MCF 10A (cell line): Measurements from ENCODE around the gene UBE2V1. TPM values are rescaled to one million over a fixed set of nuclear protein-coding genes. Genes with fewer than 3 reads are reported as not detected.

Source experiments
- BruUV-seq: library from RNA; stranded (reverse); fragments of 400-500 nt; replicated peaks from 2 replicates; lab custom pipeline; 2021; lab: Mats Ljungman, UMichigan
- CTCF ChIA-PET: fragments of 300-600 bp; sonication (Branson Sonifier 250); formaldehyde crosslinking; extraction: SDS; loops from one replicate; lab custom pipeline; 2021; ENCODE audit warnings: antibody characterized with exemption, inconsistent platforms; lab: Yijun Ruan, JAX
- POLR2A ChIA-PET: fragments of 300-600, 350-650 bp; sonication (Branson Sonifier 250); formaldehyde crosslinking; extraction: SDS; loops from one replicate; lab custom pipeline; 2020; ENCODE audit warnings: antibody characterized with exemption, inconsistent platforms; lab: Yijun Ruan, JAX
- DNase-seq: peaks from one replicate; pipeline ENCODE4 v3.0.0-alpha.2; 2018; ENCODE audit not compliant: unreplicated experiment
- H3K27ac Mint-ChIP-seq: one replicate; pipeline ENCODE4 v1.8.0; 2022; ENCODE audit warnings: mild to moderate bottlenecking, low read depth, mixed read lengths; ENCODE audit not compliant: unreplicated experiment
- H3K27me3 Mint-ChIP-seq: one replicate; pipeline ENCODE4 v1.8.0; 2022; ENCODE audit warnings: mixed read lengths; ENCODE audit not compliant: insufficient read depth, unreplicated experiment
- H3K36me3 Mint-ChIP-seq: one replicate; pipeline ENCODE4 v1.8.0; 2022; ENCODE audit warnings: mild to moderate bottlenecking, moderate library complexity, mixed read lengths; ENCODE audit not compliant: insufficient read depth, unreplicated experiment
- H3K4me1 Mint-ChIP-seq: one replicate; pipeline ENCODE4 v1.8.0; 2022; ENCODE audit warnings: mixed read lengths; ENCODE audit not compliant: insufficient read depth, unreplicated experiment
- H3K4me3 Mint-ChIP-seq: one replicate; pipeline ENCODE4 v1.8.0; 2022; ENCODE audit warnings: mild to moderate bottlenecking, moderate library complexity, mixed read lengths; ENCODE audit not compliant: unreplicated experiment
- H3K9me3 Mint-ChIP-seq: one replicate; pipeline ENCODE4 v1.8.0; 2022; ENCODE audit warnings: mixed read lengths; ENCODE audit not compliant: unreplicated experiment
- intact Hi-C: fragments of 100-400 bp; cut with micrococcal nuclease; formaldehyde crosslinking; loops from 2 replicates; pipeline ENCODE4 v1.14.1; 2022
- total RNA-seq: library from RNA; stranded (reverse); gene quantifications from 2 replicates; pipeline ENCODE4 v1.2.3, GENCODE V29; 2022
- TF ChIP-seq, protein P1 (sequence below): fragments of 200-600 bp; IDR thresholded peaks from one replicate; pipeline ENCODE4 v1.8.0; 2022; ENCODE audit warnings: antibody characterized with exemption, mild to moderate bottlenecking; ENCODE audit not compliant: unreplicated experiment

Gene UBE2V1
- total RNA-seq, 1 experiment from 2014 or later, result 99.5 TPM

DNA sequence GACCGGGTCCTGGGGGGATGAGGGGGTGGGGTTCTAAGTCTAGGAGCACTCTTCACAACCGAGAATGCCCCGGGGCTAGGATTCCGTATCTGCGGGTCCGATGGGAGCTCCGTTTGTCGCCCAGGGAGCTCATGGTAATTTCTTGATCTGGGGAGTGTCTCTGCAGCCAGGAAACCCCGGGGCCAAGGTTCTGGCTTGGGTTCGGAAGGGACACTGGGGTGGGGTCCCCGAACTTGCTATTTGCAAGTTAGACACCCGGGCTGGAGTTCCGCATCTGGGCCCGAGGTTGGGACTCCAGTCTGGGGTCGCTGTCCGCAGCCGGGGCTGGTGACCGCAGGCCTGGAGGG is 40.2 kb upstream of the UBE2V1 start:
- DNase-seq, result peak; percentile 24
- H3K4me1 Mint-ChIP-seq, result peaks cover 49% of the 10 kb centered on the region
- H3K27ac Mint-ChIP-seq, result peak overlapping the region; percentile 94
- BruUV-seq, result TSS peak; percentile 34
- peak overlapping the region; percentile 87 for H3K4me3 Mint-ChIP-seq
- no peaks in the 10 kb centered on the region for H3K9me3 Mint-ChIP-seq
- POLR2A ChIA-PET, result interaction anchor here (0.5 to 19.2 kb wide), 35 partner anchors 9 to 1533 kb away, joined by 3 to 386 read pairs (median 5); partner anchors contain the start of genes PTPN1 and UBE2V1
- intact Hi-C loops, result loop anchor here (1.0 kb wide), 1 partner anchor 13 kb away; no protein-coding TSS in a partner anchor
- TF ChIP-seq, protein P1, sequence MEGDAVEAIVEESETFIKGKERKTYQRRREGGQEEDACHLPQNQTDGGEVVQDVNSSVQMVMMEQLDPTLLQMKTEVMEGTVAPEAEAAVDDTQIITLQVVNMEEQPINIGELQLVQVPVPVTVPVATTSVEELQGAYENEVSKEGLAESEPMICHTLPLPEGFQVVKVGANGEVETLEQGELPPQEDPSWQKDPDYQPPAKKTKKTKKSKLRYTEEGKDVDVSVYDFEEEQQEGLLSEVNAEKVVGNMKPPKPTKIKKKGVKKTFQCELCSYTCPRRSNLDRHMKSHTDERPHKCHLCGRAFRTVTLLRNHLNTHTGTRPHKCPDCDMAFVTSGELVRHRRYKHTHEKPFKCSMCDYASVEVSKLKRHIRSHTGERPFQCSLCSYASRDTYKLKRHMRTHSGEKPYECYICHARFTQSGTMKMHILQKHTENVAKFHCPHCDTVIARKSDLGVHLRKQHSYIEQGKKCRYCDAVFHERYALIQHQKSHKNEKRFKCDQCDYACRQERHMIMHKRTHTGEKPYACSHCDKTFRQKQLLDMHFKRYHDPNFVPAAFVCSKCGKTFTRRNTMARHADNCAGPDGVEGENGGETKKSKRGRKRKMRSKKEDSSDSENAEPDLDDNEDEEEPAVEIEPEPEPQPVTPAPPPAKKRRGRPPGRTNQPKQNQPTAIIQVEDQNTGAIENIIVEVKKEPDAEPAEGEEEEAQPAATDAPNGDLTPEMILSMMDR, result no peak
- peaks cover 13% of the 10 kb centered on the region for H3K36me3 Mint-ChIP-seq
- CTCF ChIA-PET, result interaction anchor here (0.5 to 8.5 kb wide), 29 partner anchors 8 to 1299 kb away, joined by 3 to 408 read pairs (median 5); partner anchors contain the start of gene UBE2V1
- H3K27me3 Mint-ChIP-seq, result no peaks in the 10 kb centered on the region

DNA sequence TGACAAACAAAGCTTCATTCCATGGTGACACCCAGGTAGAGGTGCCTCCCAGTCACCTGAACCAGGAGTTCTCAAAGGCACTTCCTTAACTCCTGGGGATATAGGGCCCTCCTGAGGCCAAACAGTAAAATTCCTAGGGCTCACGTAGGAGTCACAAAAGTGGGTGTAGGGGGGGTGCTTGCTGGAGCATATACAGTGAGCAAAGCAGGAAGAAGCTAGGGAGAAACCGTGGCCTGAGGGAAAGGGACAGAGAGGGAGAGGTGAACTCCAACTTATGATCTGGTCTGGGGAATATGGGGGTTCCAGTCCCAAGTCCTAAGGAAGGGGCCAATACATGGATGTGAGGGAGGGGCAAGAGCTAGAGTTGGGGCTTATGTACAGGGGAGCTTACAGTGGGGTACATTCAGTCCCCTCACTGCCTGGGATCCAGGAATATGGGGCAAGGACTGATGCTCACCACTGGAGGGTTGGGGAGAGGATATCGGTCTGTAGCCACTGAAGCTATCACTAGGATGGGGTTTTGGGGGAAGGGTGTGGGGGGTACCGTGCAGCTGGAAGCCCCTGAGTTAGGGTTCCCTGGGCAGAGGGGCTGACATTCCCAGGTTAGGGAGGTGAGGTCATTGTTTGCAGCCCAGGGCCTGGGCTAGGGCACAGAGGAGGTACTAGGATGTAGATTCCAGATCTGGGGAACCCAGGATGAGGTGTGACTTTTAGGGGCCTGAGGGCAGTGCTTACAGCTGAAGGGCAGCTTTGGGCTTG is 39.6 kb upstream of the UBE2V1 start:
- H3K4me3 Mint-ChIP-seq, result peak overlapping the region; percentile 87
- no peaks in the 10 kb centered on the region for H3K9me3 Mint-ChIP-seq
- H3K27me3 Mint-ChIP-seq, result no peaks in the 10 kb centered on the region
- peak; percentile 76 for DNase-seq
- ChIA-PET CTCF (interaction anchor here (0.6 to 8.5 kb wide), 32 partner anchors 9 to 1299 kb away, joined by 3 to 408 read pairs (median 5); partner anchors contain the start of gene UBE2V1), POLR2A (interaction anchor here (0.5 to 19.2 kb wide), 36 partner anchors 9 to 777 kb away, joined by 3 to 386 read pairs (median 4); partner anchors contain the start of genes PTPN1 and UBE2V1)
- BruUV-seq, result no TSS peak
- peak overlapping the region; percentile 94 for H3K27ac Mint-ChIP-seq
- intact Hi-C loops, result loop anchor here (1.0 kb wide), 2 partner anchors 14 to 31 kb away; no protein-coding TSS in a partner anchor
- TF ChIP-seq, protein P1, result peak; percentile 40
- peaks cover 52% of the 10 kb centered on the region for H3K4me1 Mint-ChIP-seq
- H3K36me3 Mint-ChIP-seq, result peaks cover 13% of the 10 kb centered on the region

DNA sequence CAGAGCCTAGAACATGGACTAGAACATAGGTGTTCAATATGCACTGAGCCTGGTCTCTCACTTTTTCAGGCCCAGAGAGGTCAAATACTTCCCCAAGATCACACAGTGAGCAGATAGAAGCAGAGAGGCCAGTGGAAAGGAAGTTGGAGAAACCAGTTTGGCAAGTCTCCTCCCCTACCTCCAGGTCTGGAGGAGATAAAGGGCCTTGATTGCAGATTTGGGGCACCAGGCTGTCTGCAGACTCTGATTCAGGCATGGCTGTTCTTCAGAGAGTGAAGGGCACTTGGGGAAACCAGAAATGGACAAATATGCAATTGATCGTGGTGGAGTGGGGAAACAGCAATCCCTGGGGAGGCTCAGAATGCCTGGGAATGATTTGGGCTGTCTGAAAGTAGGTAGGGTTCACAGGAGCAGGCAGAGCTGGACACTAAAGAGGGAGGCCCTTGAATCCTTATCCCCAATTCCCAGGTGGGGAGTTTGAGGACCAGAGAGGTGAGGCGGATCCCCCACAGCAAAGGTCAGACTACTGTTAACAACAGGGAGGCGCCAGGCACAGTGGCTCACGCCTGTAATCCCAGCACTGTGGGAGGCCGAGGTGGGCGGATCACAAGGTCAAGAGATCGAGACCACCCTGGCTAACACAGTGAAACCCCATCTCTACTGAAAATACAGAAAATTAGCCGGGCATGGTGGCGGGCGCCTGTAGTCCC is 38.2 kb upstream of the UBE2V1 start:
- BruUV-seq, result no TSS peak

More for the DNA sequence above, 38.2 kb upstream of the UBE2V1 start:
- Mint-ChIP-seq H3K4me3 (peak overlapping the region; percentile 87), H3K27me3 (no peaks in the 10 kb centered on the region), H3K27ac (peak overlapping the region; percentile 94), H3K36me3 (peaks cover 13% of the 10 kb centered on the region), H3K4me1 (peaks cover 63% of the 10 kb centered on the region), H3K9me3 (no peaks in the 10 kb centered on the region)
- POLR2A ChIA-PET, result interaction anchor here (0.6 to 19.2 kb wide), 12 partner anchors 12 to 807 kb away, joined by 3 to 386 read pairs (median 12); partner anchors contain the start of genes PTPN1 and UBE2V1
- intact Hi-C loops, result no loop called here
- no peak for DNase-seq
- TF ChIP-seq, protein P1, result no peak
- CTCF ChIA-PET, result interaction anchor here (0.7 to 8.5 kb wide), 15 partner anchors 8 to 364 kb away, joined by 3 to 408 read pairs (median 8); partner anchors contain the start of gene UBE2V1
